Liver (tissue), 9 donors: Measurements from ENCODE around the gene KCNJ10. TPM values are rescaled to one million over a fixed set of nuclear protein-coding genes. Genes with fewer than 3 reads are reported as not detected.

ENCODE experiments used
- DNase-seq: peaks from one replicate; pipeline ENCODE4 v3.0.0-alpha.2; 2017; ENCODE audit warnings: low spot score
- H3K27ac ChIP-seq, 2 donors: one replicate each; pipeline ENCODE4 v1.7.0; 2013; ENCODE audit warnings: inconsistent platforms in 2 of 2, low read length in 2 of 2, control low read depth in 1 of 2, low read depth in 1 of 2, mild to moderate bottlenecking in 1 of 2
- H3K27me3 ChIP-seq, 4 donors: one replicate each; pipeline versions ENCODE4 v1.6.1 to v1.7.0; 2013; ENCODE audit warnings: low read length in 3 of 4, inconsistent platforms in 1 of 4, mild to moderate bottlenecking in 1 of 4, moderate library complexity in 1 of 4; ENCODE audit not compliant: control insufficient read depth in 4 of 4, insufficient read depth in 4 of 4
- H3K36me3 ChIP-seq, 4 donors: one replicate each; pipeline versions ENCODE4 v1.6.1 to v1.7.0; 2013; ENCODE audit warnings: low read length in 3 of 4, mild to moderate bottlenecking in 3 of 4, low read depth in 1 of 4, moderate library complexity in 1 of 4; ENCODE audit not compliant: control insufficient read depth in 4 of 4, insufficient read depth in 3 of 4
- H3K4me1 ChIP-seq, 4 donors: one replicate each; pipeline versions ENCODE4 v1.6.1 to v1.7.0; 2013; ENCODE audit warnings: low read length in 3 of 4, mild to moderate bottlenecking in 3 of 4, moderate library complexity in 1 of 4; ENCODE audit not compliant: control insufficient read depth in 4 of 4, insufficient read depth in 4 of 4
- H3K4me3 ChIP-seq, 3 donors: one replicate each; pipeline versions ENCODE4 v1.6.1 to v1.7.0; 2013; ENCODE audit warnings: low read length in 3 of 3, control low read depth in 1 of 3, low read depth in 1 of 3, mild to moderate bottlenecking in 1 of 3
- H3K9ac ChIP-seq, 2 donors: one replicate each; pipeline ENCODE4 v1.7.0; 2013; ENCODE audit warnings: low read length in 2 of 2, mild to moderate bottlenecking in 2 of 2, moderate library complexity in 2 of 2, control low read depth in 1 of 2, low read depth in 1 of 2
- H3K9me3 ChIP-seq, 4 donors: one replicate each; pipeline versions ENCODE4 v1.6.1 to v1.7.0; 2013; ENCODE audit warnings: low read length in 3 of 4; ENCODE audit not compliant: control insufficient read depth in 4 of 4
- ATF3 ChIP-seq: IDR thresholded peaks from 2 replicates; pipeline ENCODE4 v1.6.1; 2016; ENCODE audit warnings: antibody characterized with exemption
- CTCF ChIP-seq: fragments of 150-350 bp; IDR thresholded peaks from 2 replicates; pipeline ENCODE4 v1.5.1; 2017; ENCODE audit warnings: improper control_type of control experiment, low read depth, low read length; ENCODE audit not compliant: missing input control
- EGR1 ChIP-seq, 2 donors: IDR thresholded peaks; 2 replicates each; pipeline ENCODE4 v1.6.1; 2016 to 2018; ENCODE audit warnings: antibody characterized with exemption in 2 of 2, low read depth in 2 of 2
- FOXA1 ChIP-seq: IDR thresholded peaks from 2 replicates; pipeline ENCODE4 v1.6.1; 2016; ENCODE audit warnings: antibody characterized with exemption
- FOXA2 ChIP-seq: IDR thresholded peaks from 2 replicates; pipeline ENCODE4 v1.6.1; 2016; ENCODE audit warnings: antibody characterized with exemption
- GABPA ChIP-seq, 2 donors: IDR thresholded peaks in 1 of 2; conservative IDR thresholded peaks in 1 of 2; 2 replicates each; pipeline ENCODE4 v1.6.1; 2016; ENCODE audit warnings: antibody characterized with exemption in 2 of 2, mild to moderate bottlenecking in 1 of 2, moderate library complexity in 1 of 2
- HNF4A ChIP-seq, 2 donors: conservative IDR thresholded peaks; 2 replicates each; pipeline ENCODE4 v1.6.1; 2016; ENCODE audit warnings: antibody characterized with exemption in 2 of 2, mild to moderate bottlenecking in 2 of 2
- HNF4G ChIP-seq: IDR thresholded peaks from 2 replicates; pipeline ENCODE4 v1.6.1; 2016; ENCODE audit warnings: antibody characterized with exemption
- JUND ChIP-seq, 2 donors: IDR thresholded peaks; 2 replicates each; pipeline ENCODE4 v1.6.1; 2016; ENCODE audit warnings: antibody characterized with exemption in 2 of 2
- MAX ChIP-seq: IDR thresholded peaks from 2 replicates; pipeline ENCODE4 v1.6.1; 2016; ENCODE audit warnings: antibody characterized with exemption
- NR2F2 ChIP-seq: IDR thresholded peaks from 2 replicates; pipeline ENCODE4 v1.6.1; 2016; ENCODE audit warnings: antibody characterized with exemption
- RAD21 ChIP-seq, 2 donors: IDR thresholded peaks; 2 replicates each; pipeline ENCODE4 v1.6.1; 2016; ENCODE audit warnings: antibody characterized with exemption in 2 of 2, mild to moderate bottlenecking in 2 of 2
- REST ChIP-seq: IDR thresholded peaks from 2 replicates; pipeline ENCODE4 v1.6.1; 2016; ENCODE audit warnings: antibody characterized with exemption, mild to moderate bottlenecking
- RXRA ChIP-seq, 2 donors: IDR thresholded peaks; 2 replicates each; pipeline ENCODE4 v1.6.1; 2017 to 2018; ENCODE audit warnings: antibody characterized with exemption in 2 of 2, mild to moderate bottlenecking in 1 of 2
- SP1 ChIP-seq: IDR thresholded peaks from 2 replicates; pipeline ENCODE4 v1.6.1; 2018; ENCODE audit warnings: antibody characterized with exemption, mild to moderate bottlenecking
- TAF1 ChIP-seq: conservative IDR thresholded peaks from 2 replicates; pipeline ENCODE4 v1.6.1; 2016; ENCODE audit warnings: antibody characterized with exemption, mild to moderate bottlenecking
- YY1 ChIP-seq: IDR thresholded peaks from 2 replicates; pipeline ENCODE4 v1.6.1; 2016; ENCODE audit warnings: antibody characterized with exemption, mild to moderate bottlenecking
- WGBS: extraction: QIAGEN DNeasy Blood & Tissue Kit; methylation state at CpG from one replicate; pipeline ENCODE4 v1.1.7; 2013; 5-methylcytosine and 5-hydroxymethylcytosine counted together
- polyA plus RNA-seq, 2 donors: library from polyadenylated mRNA; stranded (reverse) in 1 of 2; unstranded in 1 of 2; fragments of 200-250 nt in 1 of 2; fragments of >200 nt in 1 of 2; fragmentation: Nextera tagmentation in 1 of 2; extraction: Ambion mirVana in 1 of 2; gene quantifications; one replicate each; pipeline versions ENCODE4 v1.2.1 to v1.2.3, GENCODE V29; 2013 to 2015
- total RNA-seq, 2 donors: library from RNA; depleted of rRNA; stranded (reverse); fragments of >200 nt; gene quantifications; one replicate each; pipeline ENCODE4 v1.2.3, GENCODE V29; 2014
- donor health status: healthy.
- donor health status: healthy.
- donor health status: healthy.
- donor health status: healthy.
- donor health status: healthy.

Gene KCNJ10
- total and polyA plus RNA-seq, 4 donors, result 0.48 to 1.6 (median 0.52) TPM

GRCh38 chr1:160061369-160062229 is 8.4 kb downstream of the KCNJ10 start:
- Histone ChIP-seq H3K4me1 (no peaks in the 10 kb centered on the region), H3K9me3 (no peaks in the 10 kb centered on the region), H3K36me3 (no peaks in the 10 kb centered on the region), H3K27ac (no peak overlapping the region), H3K4me3 (no peak overlapping the region), H3K27me3 (no peaks in the 10 kb centered on the region), H3K9ac (no peak overlapping the region)
- 63% methylated on average over 15 of the region's 15 CpGs for WGBS
- no peak for DNase-seq
- no peak for TF ChIP-seq SP1
- no peak for TF ChIP-seq EGR1 (IDR thresholded peaks at IDR 0.05; ENCODE audit: low read depth in 2 of 2)
- no peak for TF ChIP-seq MAX
- TF ChIP-seq NR2F2, result no peak
- no peak for TF ChIP-seq HNF4G
- no peak for TF ChIP-seq GABPA (IDR thresholded peaks at IDR 0.05 in 1 of 2, conservative IDR thresholded peaks at IDR 0.05 in 1 of 2)
- no peak for TF ChIP-seq FOXA2
- no peak for TF ChIP-seq CTCF
- TF ChIP-seq YY1, result no peak
- no peak for TF ChIP-seq RXRA (IDR thresholded peaks at IDR 0.05)
- no peak for TF ChIP-seq TAF1
- no peak for TF ChIP-seq REST
- no peak for TF ChIP-seq FOXA1
- TF ChIP-seq HNF4A (conservative IDR thresholded peaks at IDR 0.05), result no peak
- TF ChIP-seq RAD21 (IDR thresholded peaks at IDR 0.05), result no peak
- no peak for TF ChIP-seq ATF3
- TF ChIP-seq JUND (IDR thresholded peaks at IDR 0.05), result no peak

- H3K9me3 ChIP-seq, result no peaks in the 10 kb centered on the region
- no peaks in the 10 kb centered on the region for H3K4me1 ChIP-seq
- WGBS, result 47% methylated on average over 2 of the region's 2 CpGs
- no peaks in the 10 kb centered on the region for H3K36me3 ChIP-seq
- no peak for DNase-seq
- TF ChIP-seq SP1 (no peak), MAX (no peak), RAD21 (IDR thresholded peaks at IDR 0.05) (peak; percentile 16 to 33)
- H3K27me3 ChIP-seq, result no peaks in the 10 kb centered on the region
- no peak overlapping the region for H3K4me3 ChIP-seq
- H3K9ac ChIP-seq, result no peak overlapping the region
- H3K27ac ChIP-seq, result no peak overlapping the region
Measured at GRCh38 chr1:160058087-160058486, 11.9 kb downstream of the KCNJ10 start.
